Stimulated activated CD8-positive, alpha-beta memory T cell treated with anti-CD3 and anti-CD28 coated beads, Interleukin-15, amount 100 ng/mL, for 4 hours (primary cell): ENCODE data around the gene SYCP2.

Experiments used
- DNase-seq, 2 donors: peaks; one replicate each; pipeline ENCODE4 v3.0.0-alpha.2; 2020; ENCODE audit warnings: low read depth in 2 of 2

SYCP2 gene

GRCh38 chr20:59835448-59836395, 97.7 kb downstream of the SYCP2 start:
- DNase-seq, result no peak

GRCh38 chr20:59835057-59835447, 98.4 kb downstream of the SYCP2 start:
- no peak for DNase-seq

GRCh38 chr20:59832406-59833363, 100.8 kb downstream of the SYCP2 start:
- no peak for DNase-seq

GRCh38 chr20:59831916-59832270, 101.5 kb downstream of the SYCP2 start:
- DNase-seq, result no peak

GRCh38 chr20:59831024-59831915, 102.2 kb downstream of the SYCP2 start:
- DNase-seq, result no peak

GRCh38 chr20:59830665-59831023, 102.8 kb downstream of the SYCP2 start:
- DNase-seq, result no peak

GRCh38 chr20:59829786-59830664, 103.4 kb downstream of the SYCP2 start:
- DNase-seq, result no peak

GRCh38 chr20:59829054-59829785, 104.2 kb downstream of the SYCP2 start:
- no peak for DNase-seq

GRCh38 chr20:59828125-59829053, 105.0 kb downstream of the SYCP2 start:
- DNase-seq, result no peak

GRCh38 chr20:59827138-59828056, 106.0 kb downstream of the SYCP2 start:
- DNase-seq, result no peak

- no peak for DNase-seq
Measured at GRCh38 chr20:59825944-59826759, 107.3 kb downstream of the SYCP2 start.

- no peak for DNase-seq
Measured at GRCh38 chr20:59825563-59825920, 107.9 kb downstream of the SYCP2 start.

GRCh38 chr20:59824711-59825562, 108.5 kb downstream of the SYCP2 start:
- no peak for DNase-seq

- no peak for DNase-seq
Measured at GRCh38 chr20:59823491-59824259, 109.8 kb downstream of the SYCP2 start.

- no peak for DNase-seq
Measured at GRCh38 chr20:59823030-59823423, 110.4 kb downstream of the SYCP2 start.
